ENCODE results near the gene AKAP6.

AKAP6 gene

DNA sequence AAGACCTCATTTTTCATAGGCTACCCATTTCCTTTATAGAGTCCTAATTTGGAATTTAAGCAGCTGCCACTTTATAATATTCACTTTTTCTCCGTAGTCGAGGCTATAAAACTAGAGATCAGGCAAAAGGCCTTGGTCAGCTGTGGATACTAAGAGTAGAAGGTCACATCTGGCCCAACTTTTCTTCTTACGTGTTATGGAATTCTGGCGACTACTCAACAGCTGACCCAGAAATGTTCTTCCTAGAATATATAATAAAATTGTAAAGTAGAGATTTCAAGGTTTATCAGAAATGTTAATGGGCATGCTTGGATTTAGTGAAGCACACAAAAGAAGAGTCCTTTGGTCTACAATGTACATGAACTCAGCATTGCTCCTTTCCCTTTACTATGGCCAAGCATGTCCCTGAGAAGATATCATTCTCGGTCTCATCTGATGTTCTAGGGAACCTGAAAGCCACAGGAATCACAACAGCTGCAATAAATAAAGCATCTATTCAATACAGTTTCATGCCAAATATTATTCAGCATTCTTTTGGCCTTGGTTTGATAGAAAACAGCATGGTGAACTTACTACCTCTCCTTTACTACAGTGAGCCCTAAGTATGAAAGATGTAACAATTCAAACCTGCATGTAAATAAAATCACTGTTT, 348.2 kb downstream of the AKAP6 start:
- no peak for DNase-seq (ENCODE audit: low read depth)
- TF ChIP-seq, protein P1, sequence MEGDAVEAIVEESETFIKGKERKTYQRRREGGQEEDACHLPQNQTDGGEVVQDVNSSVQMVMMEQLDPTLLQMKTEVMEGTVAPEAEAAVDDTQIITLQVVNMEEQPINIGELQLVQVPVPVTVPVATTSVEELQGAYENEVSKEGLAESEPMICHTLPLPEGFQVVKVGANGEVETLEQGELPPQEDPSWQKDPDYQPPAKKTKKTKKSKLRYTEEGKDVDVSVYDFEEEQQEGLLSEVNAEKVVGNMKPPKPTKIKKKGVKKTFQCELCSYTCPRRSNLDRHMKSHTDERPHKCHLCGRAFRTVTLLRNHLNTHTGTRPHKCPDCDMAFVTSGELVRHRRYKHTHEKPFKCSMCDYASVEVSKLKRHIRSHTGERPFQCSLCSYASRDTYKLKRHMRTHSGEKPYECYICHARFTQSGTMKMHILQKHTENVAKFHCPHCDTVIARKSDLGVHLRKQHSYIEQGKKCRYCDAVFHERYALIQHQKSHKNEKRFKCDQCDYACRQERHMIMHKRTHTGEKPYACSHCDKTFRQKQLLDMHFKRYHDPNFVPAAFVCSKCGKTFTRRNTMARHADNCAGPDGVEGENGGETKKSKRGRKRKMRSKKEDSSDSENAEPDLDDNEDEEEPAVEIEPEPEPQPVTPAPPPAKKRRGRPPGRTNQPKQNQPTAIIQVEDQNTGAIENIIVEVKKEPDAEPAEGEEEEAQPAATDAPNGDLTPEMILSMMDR (conservative IDR thresholded peaks at IDR 0.05; ENCODE audit: low read depth, low read length): no peak
- no peak overlapping the region for H3K4me3 ChIP-seq (ENCODE audit: low read depth, low read length)

DNA sequence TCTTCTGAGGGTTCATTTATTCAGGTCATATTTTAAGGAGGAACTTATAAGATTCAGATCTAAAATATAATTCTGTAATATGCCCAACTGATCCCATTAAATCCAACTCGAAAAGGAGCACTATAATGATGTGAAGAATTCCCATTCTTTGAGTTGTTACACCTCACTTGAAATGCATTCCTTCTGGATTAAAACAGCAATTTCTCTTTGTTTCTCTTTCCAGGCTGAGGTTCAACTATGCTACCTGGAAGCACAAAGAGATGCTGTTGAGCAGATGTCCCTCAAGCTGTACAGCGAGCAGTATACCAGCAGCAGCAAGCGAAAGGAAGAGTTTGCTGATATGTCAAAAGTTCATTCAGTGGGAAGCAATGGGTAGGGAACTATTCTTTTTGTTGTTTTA, 349.0 kb downstream of the AKAP6 start:
- no peak overlapping the region for H3K4me3 ChIP-seq (ENCODE audit: low read depth, low read length)
- TF ChIP-seq, protein P1 (conservative IDR thresholded peaks at IDR 0.05; ENCODE audit: low read depth, low read length): no peak
- no peak for DNase-seq (ENCODE audit: low read depth)

DNA sequence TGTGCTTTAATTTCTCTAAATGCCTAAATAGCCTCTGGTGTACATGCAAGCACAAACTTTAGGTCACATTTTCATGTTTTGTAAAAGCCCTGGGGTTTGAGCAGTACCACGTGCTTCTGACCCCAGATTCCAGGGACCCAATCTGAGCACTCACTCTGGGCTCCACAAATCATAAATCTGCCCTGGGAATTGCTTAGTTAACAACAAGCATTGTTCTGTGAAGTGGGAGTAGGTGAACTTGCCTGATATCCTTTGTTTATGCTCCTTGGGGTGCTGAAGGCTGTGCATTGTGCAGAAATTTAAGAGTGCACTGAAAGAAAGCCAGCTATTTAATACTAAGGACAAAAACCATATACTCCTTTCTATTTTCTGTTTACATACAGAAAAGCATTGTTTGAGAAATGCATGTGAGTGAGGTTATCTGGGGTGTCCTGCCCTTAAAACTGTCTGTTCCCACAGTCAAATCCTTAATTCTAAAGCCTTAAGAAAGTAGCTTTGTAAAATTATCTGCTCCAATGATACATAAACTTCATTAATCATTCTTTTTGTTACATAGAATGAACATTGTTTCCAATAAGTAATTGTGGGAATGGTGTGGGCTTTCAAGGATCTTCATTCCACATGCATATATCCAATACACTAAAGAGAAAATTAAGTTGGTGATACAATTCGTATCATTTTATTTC, 351.0 kb downstream of the AKAP6 start:
- TF ChIP-seq, protein P1 (conservative IDR thresholded peaks at IDR 0.05; ENCODE audit: low read depth, low read length): no peak
- no peak for DNase-seq (ENCODE audit: low read depth)

DNA sequence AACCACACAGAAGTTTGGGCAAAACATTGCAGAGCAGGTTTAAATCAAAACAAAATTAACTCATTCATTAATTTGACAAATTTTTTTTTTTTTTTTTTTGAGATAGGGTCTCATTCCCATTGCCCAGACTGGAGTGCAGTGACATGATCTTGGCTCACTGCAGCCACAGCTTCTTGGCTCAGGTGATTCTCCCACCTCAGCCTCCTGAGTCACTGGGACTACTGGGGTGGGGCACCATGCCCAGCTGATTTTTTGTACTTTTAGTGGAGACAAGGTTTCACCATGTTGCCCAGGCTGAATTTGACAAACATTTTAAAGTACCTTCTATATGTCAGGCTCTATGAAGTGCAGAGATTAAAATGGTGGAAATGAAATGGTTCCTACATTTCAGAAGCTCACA, 352.5 kb downstream of the AKAP6 start:
- no peak overlapping the region for H3K4me3 ChIP-seq (ENCODE audit: low read depth, low read length)
- TF ChIP-seq, protein P1 (conservative IDR thresholded peaks at IDR 0.05; ENCODE audit: low read depth, low read length): no peak
- no peak for DNase-seq (ENCODE audit: low read depth)

More for the DNA sequence above, 351.0 kb downstream of the AKAP6 start:
- no peak overlapping the region for H3K4me3 ChIP-seq (ENCODE audit: low read depth, low read length)

DNA sequence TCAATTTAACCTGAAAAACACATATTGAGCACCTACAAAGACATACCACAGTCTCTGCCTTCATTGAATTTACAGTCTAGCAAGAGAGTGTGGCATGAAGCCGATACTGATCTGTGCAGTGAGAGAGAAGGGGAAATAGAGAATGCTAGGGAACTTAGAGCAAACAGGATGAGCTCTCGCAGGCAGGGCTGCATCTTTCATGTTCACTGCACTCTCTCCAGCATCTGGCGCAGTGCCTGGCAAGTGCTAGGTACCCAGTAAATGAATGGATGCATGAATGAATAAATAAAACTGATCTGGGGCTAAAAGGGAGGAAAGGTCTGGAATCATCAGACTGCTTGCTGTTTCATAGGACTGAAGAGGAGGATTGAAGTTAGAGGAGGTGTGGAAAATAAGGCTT, 353.1 kb downstream of the AKAP6 start:
- DNase-seq (ENCODE audit: low read depth): no peak
- H3K4me3 ChIP-seq (ENCODE audit: low read depth, low read length): no peak overlapping the region
- TF ChIP-seq, protein P1 (conservative IDR thresholded peaks at IDR 0.05; ENCODE audit: low read depth, low read length): no peak

DNA sequence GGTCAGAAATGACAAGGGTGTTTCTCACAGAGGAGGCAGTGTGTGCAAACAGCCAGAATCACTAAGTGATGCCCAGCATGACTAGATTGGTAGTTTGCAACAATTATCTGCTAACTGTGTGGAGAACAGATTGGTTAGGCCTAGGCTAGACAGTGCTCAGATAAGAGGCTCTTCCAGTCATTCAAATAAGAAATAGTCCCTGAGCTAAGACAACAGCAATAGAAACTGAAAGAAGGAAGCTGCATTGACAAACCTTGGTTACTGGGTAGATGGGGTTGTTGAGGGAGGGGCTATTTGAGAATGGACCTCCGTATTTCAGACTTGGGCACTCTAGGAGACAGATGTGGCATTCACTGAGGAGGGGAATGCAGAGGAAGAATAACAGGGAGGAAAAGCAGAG, 354.6 kb downstream of the AKAP6 start:
- no peak for DNase-seq (ENCODE audit: low read depth)
- no peak overlapping the region for H3K4me3 ChIP-seq (ENCODE audit: low read depth, low read length)
- TF ChIP-seq, protein P1 (conservative IDR thresholded peaks at IDR 0.05; ENCODE audit: low read depth, low read length): no peak

DNA sequence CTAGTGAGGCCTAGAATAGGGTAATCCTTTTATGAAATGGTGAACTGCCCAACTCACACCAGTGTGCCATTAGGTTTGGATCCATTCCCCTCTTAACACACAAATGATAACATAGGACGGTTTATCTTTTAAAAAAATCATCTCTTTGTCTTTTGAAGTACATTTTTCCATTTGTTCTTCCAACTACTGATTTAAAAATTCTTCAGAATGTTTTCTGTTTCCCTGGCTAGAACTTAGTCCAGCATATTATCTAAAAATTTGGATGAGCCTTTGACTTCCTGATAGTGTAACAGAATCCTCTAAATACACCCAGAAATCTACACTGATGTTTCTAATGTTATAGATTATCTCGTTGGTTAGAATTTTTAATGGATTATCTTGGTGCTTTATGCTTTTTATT, 359.8 kb downstream of the AKAP6 start:
- H3K4me3 ChIP-seq (ENCODE audit: low read depth, low read length): no peak overlapping the region
- DNase-seq (ENCODE audit: low read depth): no peak
- TF ChIP-seq, protein P1 (conservative IDR thresholded peaks at IDR 0.05; ENCODE audit: low read depth, low read length): no peak

All from choroid plexus epithelial cell (primary cell).